Panc1 (cell line): Measurements from ENCODE around the gene TMEM235. TPM values are rescaled to one million over a fixed set of nuclear protein-coding genes. Genes with fewer than 3 reads are reported as not detected.

Source experiments
- ATAC-seq: fragments of 200-7000 bp; cut with Tn5 transposase; 2 replicates; pipeline ENCODE4 v1.9.1; 2020; ENCODE audit warnings: mild to moderate bottlenecking, moderate library complexity
- BruUV-seq: library from RNA; stranded (reverse); fragments of 400-500 nt; replicated peaks from 2 replicates; lab custom pipeline; 2021; lab: Mats Ljungman, UMichigan
- CTCF ChIA-PET: fragments of 300-600 bp; sonication (Branson Sonifier 250); formaldehyde crosslinking; loops from one replicate; lab custom pipeline; 2022; ENCODE audit warnings: antibody characterized with exemption; lab: Charles Lee
- POLR2A ChIA-PET: fragments of 300-600 bp; sonication (Branson Sonifier 250); formaldehyde crosslinking; loops from one replicate; lab custom pipeline; 2022; ENCODE audit warnings: antibody characterized with exemption; lab: Charles Lee
- DNase-seq: peaks from one replicate; pipeline ENCODE4 v3.0.0-alpha.2; 2010; ENCODE audit warnings: low read depth, low spot score
- H3K27ac ChIP-seq: 2 replicates; pipeline ENCODE4 v1.5.1; 2011; ENCODE audit warnings: mild to moderate bottlenecking, low read length, inconsistent platforms
- H3K27me3 ChIP-seq: fragments of 200-500 bp; sonication (Bioruptor generic); 2 replicates; pipeline ENCODE4 v1.6.0; 2014; ENCODE audit warnings: low read length, inconsistent platforms; ENCODE audit not compliant: control insufficient read depth, insufficient read depth
- H3K36me3 ChIP-seq: fragments of 200-500 bp; sonication (Bioruptor generic); 2 replicates; pipeline ENCODE4 v1.5.1; 2014; ENCODE audit warnings: inconsistent platforms, mild to moderate bottlenecking, low read length, moderate library complexity; ENCODE audit not compliant: control insufficient read depth, insufficient read depth
- H3K4me1 ChIP-seq: 2 replicates; pipeline ENCODE4 v1.5.1; 2011; ENCODE audit warnings: inconsistent platforms, mild to moderate bottlenecking, low read length, moderate library complexity; ENCODE audit not compliant: control insufficient read depth, insufficient read depth
- H3K4me3 ChIP-seq, 2 experiments: 2 replicates each; pipeline ENCODE4 v1.5.1; 2011 to 2012; ENCODE audit warnings: low read depth in 2 of 2, low read length in 2 of 2, mild to moderate bottlenecking in 2 of 2, inconsistent platforms in 1 of 2, moderate library complexity in 1 of 2
- H3K9me3 ChIP-seq: fragments of 200-500 bp; sonication (Bioruptor generic); 2 replicates; pipeline ENCODE4 v1.5.1; 2014; ENCODE audit warnings: low read depth, mild to moderate bottlenecking, inconsistent platforms, low read length, moderate library complexity; ENCODE audit not compliant: control insufficient read depth, insufficient read depth
- CTCF ChIP-seq: fragments of 450-650 bp; IDR thresholded peaks from 2 replicates; pipeline ENCODE4 v1.5.1; 2017; ENCODE audit warnings: mild to moderate bottlenecking
- POLR2AphosphoS5 ChIP-seq: IDR thresholded peaks from 2 replicates; pipeline ENCODE4 v1.6.1; 2012; ENCODE audit warnings: mild to moderate bottlenecking, low read depth, low read length, moderate library complexity
- SIN3A ChIP-seq: IDR thresholded peaks from 2 replicates; pipeline ENCODE4 v1.6.1; 2012; ENCODE audit warnings: low read depth, mild to moderate bottlenecking, low read length, moderate library complexity, borderline replicate concordance; ENCODE audit not compliant: insufficient read depth
- TCF7L2 ChIP-seq: IDR thresholded peaks from 2 replicates; pipeline ENCODE4 v1.6.1; 2011; ENCODE audit warnings: mild to moderate bottlenecking, low read depth, low read length, inconsistent platforms
- in situ Hi-C: cut with HindIII; loops from 2 replicates; pipeline ENCODE4 v1.10.0; 2016; ENCODE audit warnings: low sequenced_read_pairs, low pct_unique_long_range_greater_than_20kb
- intact Hi-C: fragments of 100-400 bp; cut with micrococcal nuclease; formaldehyde crosslinking; loops from one replicate; pipeline ENCODE4 v1.10.0; 2022; ENCODE audit not compliant: unreplicated experiment
- total RNA-seq: library from RNA; stranded (reverse); gene quantifications from one replicate; pipeline ENCODE4 v1.2.1, GENCODE V29; 2021; ENCODE audit not compliant: unreplicated experiment
- TF ChIP-seq, protein P1 (sequence below), 2 experiments: IDR thresholded peaks; 2 replicates each; pipeline ENCODE4 v1.6.1; 2011 to 2012; ENCODE audit warnings: low read depth in 2 of 2, control low read depth in 1 of 2, low read length in 1 of 2, mild to moderate bottlenecking in 1 of 2, moderate library complexity in 1 of 2; ENCODE audit not compliant: insufficient read depth in 1 of 2

TMEM235 gene
- total RNA-seq, 1 experiment from 2014 or later: not detected

- H3K4me3 ChIP-seq: no peak overlapping the region
- CTCF ChIA-PET: interaction anchor here (0.6 kb wide), 1 partner anchor 191 kb away, joined by 4 read pairs; no protein-coding TSS in a partner anchor
- ATAC-seq (no peak), DNase-seq (no peak)
- no peak overlapping the region for H3K27ac ChIP-seq
- H3K9me3 ChIP-seq: no peaks in the 10 kb centered on the region
- in situ Hi-C loops: no loop called here
- intact Hi-C loops: no loop called here
- no peaks in the 10 kb centered on the region for H3K27me3 ChIP-seq
- POLR2A ChIA-PET: no interaction called here
- H3K36me3 ChIP-seq: no peaks in the 10 kb centered on the region; the same call in none of the 2 replicates
- 0 out of 2 replicates have a peak, but pooled peaks cover 5% of the 10 kb centered on the region for H3K4me1 ChIP-seq
- TF ChIP-seq POLR2AphosphoS5: no peak
- TF ChIP-seq SIN3A: no peak
- TF ChIP-seq CTCF: no peak
- no peak for TF ChIP-seq TCF7L2
- TF ChIP-seq, protein P1, sequence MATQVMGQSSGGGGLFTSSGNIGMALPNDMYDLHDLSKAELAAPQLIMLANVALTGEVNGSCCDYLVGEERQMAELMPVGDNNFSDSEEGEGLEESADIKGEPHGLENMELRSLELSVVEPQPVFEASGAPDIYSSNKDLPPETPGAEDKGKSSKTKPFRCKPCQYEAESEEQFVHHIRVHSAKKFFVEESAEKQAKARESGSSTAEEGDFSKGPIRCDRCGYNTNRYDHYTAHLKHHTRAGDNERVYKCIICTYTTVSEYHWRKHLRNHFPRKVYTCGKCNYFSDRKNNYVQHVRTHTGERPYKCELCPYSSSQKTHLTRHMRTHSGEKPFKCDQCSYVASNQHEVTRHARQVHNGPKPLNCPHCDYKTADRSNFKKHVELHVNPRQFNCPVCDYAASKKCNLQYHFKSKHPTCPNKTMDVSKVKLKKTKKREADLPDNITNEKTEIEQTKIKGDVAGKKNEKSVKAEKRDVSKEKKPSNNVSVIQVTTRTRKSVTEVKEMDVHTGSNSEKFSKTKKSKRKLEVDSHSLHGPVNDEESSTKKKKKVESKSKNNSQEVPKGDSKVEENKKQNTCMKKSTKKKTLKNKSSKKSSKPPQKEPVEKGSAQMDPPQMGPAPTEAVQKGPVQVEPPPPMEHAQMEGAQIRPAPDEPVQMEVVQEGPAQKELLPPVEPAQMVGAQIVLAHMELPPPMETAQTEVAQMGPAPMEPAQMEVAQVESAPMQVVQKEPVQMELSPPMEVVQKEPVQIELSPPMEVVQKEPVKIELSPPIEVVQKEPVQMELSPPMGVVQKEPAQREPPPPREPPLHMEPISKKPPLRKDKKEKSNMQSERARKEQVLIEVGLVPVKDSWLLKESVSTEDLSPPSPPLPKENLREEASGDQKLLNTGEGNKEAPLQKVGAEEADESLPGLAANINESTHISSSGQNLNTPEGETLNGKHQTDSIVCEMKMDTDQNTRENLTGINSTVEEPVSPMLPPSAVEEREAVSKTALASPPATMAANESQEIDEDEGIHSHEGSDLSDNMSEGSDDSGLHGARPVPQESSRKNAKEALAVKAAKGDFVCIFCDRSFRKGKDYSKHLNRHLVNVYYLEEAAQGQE (IDR thresholded peaks at IDR 0.05; ENCODE audit: insufficient read depth in 1 of 2, low read depth in 2 of 2, low read length in 1 of 2): no peak
- BruUV-seq: no TSS peak
Measured at GRCh38 chr17:78211032-78211431, 20.4 kb upstream of the TMEM235 start.

GRCh38 chr17:78214016-78214705, 17.3 kb upstream of the TMEM235 start, which contains the start of gene BIRC5:
Gene BIRC5, plus strand, starts transcription at chr17:78214253. Its CDS starts 64 bp downstream, at chr17:78214317.
- H3K9me3 ChIP-seq: no peaks in the 10 kb centered on the region
- in situ Hi-C loops (no loop called here), intact Hi-C loops (no loop called here)
- TF ChIP-seq TCF7L2 (no peak), CTCF (no peak), POLR2AphosphoS5 (peak; percentile 95), SIN3A (peak; percentile 100)
- TF ChIP-seq, protein P1 (IDR thresholded peaks at IDR 0.05; ENCODE audit: insufficient read depth in 1 of 2, low read depth in 2 of 2, low read length in 1 of 2): 0 out of 4 replicates have a peak, but pooled peaks of 1 of the 2 experiments have one; percentile 18
- BruUV-seq: no TSS peak
- H3K4me1 ChIP-seq: 0 out of 2 replicates have a peak, but pooled peaks cover 5% of the 10 kb centered on the region
- ATAC-seq (peak; percentile 99), DNase-seq (peak; percentile 15)
- H3K4me3 ChIP-seq: peak within 1 kb of the TSS; percentile 58 to 74
- ChIA-PET POLR2A (interaction anchor here (0.7 kb wide), 1 partner anchor 39 kb away, joined by 7 read pairs; no protein-coding TSS in a partner anchor), CTCF (interaction anchor here (0.6 kb wide), 1 partner anchor 129 kb away, joined by 3 read pairs; no protein-coding TSS in a partner anchor)
- no peaks in the 10 kb centered on the region for H3K27me3 ChIP-seq
- peak within 1 kb of the TSS; percentile 93 for H3K27ac ChIP-seq
- peaks cover 5% of the 10 kb centered on the region for H3K36me3 ChIP-seq
